NB4 (cell line): ENCODE measurements around the gene PDE8B.

Experiments used
- DNase-seq: peaks from one replicate; pipeline ENCODE4 v3.0.0; 2010; ENCODE audit warnings: low read depth
- H3K4me3 ChIP-seq: one replicate; pipeline ENCODE4 v1.5.1; 2011; ENCODE audit warnings: mild to moderate bottlenecking, low read depth, low read length, moderate library complexity
- MAX ChIP-seq: IDR thresholded peaks from 2 replicates; pipeline ENCODE4 v1.6.1; 2011; ENCODE audit warnings: low read depth, low read length
- MYC ChIP-seq: IDR thresholded peaks from 2 replicates; pipeline ENCODE4 v1.6.1; 2011; ENCODE audit warnings: low read depth, low read length
- POLR2A ChIP-seq: IDR thresholded peaks from 2 replicates; pipeline ENCODE4 v1.6.1; 2011; ENCODE audit warnings: mild to moderate bottlenecking; ENCODE audit not compliant: insufficient read length; ENCODE audit errors: extremely low read depth
- TF ChIP-seq, protein P1 (sequence below): IDR thresholded peaks from one replicate; pipeline ENCODE4 v1.5.1; 2012; ENCODE audit warnings: low read depth, low read length

PDE8B gene

DNA sequence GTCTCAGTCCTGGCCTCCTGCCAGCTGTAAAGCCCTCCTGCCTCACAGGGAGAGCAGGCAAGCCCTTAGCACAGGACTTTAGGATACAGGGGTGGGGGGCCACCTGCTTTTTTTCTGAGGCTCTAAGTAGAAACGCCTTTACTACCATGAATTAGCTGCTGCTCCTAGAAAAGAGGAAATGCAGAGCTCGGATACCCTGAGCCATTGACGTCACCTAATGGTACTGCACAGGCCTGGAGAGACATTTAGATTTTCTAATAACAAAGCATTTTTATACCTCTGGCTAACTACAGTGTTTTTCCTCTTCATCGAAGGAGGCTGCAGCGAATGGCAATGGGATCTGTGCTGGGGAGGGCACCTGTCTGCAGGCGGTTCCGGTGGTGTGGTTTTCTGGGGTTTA is 144.6 kb downstream of the PDE8B start:
- TF ChIP-seq, protein P1, sequence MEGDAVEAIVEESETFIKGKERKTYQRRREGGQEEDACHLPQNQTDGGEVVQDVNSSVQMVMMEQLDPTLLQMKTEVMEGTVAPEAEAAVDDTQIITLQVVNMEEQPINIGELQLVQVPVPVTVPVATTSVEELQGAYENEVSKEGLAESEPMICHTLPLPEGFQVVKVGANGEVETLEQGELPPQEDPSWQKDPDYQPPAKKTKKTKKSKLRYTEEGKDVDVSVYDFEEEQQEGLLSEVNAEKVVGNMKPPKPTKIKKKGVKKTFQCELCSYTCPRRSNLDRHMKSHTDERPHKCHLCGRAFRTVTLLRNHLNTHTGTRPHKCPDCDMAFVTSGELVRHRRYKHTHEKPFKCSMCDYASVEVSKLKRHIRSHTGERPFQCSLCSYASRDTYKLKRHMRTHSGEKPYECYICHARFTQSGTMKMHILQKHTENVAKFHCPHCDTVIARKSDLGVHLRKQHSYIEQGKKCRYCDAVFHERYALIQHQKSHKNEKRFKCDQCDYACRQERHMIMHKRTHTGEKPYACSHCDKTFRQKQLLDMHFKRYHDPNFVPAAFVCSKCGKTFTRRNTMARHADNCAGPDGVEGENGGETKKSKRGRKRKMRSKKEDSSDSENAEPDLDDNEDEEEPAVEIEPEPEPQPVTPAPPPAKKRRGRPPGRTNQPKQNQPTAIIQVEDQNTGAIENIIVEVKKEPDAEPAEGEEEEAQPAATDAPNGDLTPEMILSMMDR: no peak
- no peak for TF ChIP-seq MAX
- TF ChIP-seq POLR2A: no peak
- TF ChIP-seq MYC: no peak
- DNase-seq: no peak
- H3K4me3 ChIP-seq: no peak overlapping the region

GRCh38 chr5:77355751-77356150 is 145.3 kb downstream of the PDE8B start:
- no peak overlapping the region for H3K4me3 ChIP-seq
- no peak for TF ChIP-seq MYC
- TF ChIP-seq, protein P1: no peak
- DNase-seq: no peak

GRCh38 chr5:77356740-77357139 is 146.3 kb downstream of the PDE8B start:
- no peak for TF ChIP-seq MYC
- no peak for TF ChIP-seq MAX
- TF ChIP-seq, protein P1: no peak
- no peak for TF ChIP-seq POLR2A
- DNase-seq: no peak
- no peak overlapping the region for H3K4me3 ChIP-seq

- TF ChIP-seq MAX (no peak), MYC (no peak)
- TF ChIP-seq, protein P1: no peak
- no peak overlapping the region for H3K4me3 ChIP-seq
- no peak for DNase-seq
Measured at GRCh38 chr5:77358255-77359205, 148.1 kb downstream of the PDE8B start.

DNA sequence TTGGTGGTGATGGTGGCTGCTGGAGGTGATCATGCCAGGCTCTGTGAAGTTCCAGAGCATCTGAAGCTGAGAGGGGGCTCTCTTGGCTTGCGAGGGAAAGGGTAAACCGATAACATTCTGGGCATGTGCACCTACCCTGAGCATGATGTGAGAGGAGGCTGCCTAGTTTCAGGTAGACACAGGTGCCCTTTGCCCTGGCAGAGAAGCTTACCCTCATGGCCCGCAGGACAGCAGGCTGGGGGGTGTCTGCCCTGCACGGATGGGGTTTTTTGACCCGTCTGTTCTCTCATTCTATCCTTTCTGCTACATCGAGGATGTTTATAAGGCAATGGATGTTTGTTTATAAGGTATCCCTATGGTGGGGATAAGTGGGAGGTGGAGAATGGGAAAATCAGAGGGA is 148.8 kb downstream of the PDE8B start:
- TF ChIP-seq MAX: no peak
- no peak for TF ChIP-seq POLR2A
- no peak for TF ChIP-seq MYC
- TF ChIP-seq, protein P1: no peak
- no peak for DNase-seq
- no peak overlapping the region for H3K4me3 ChIP-seq
